GM12878 (cell line): ENCODE data around the gene CAB39L. TPM values are rescaled to one million over a fixed set of nuclear protein-coding genes. Genes with fewer than 3 reads are reported as not detected.

Experiments used
- ATAC-seq: fragments of 200-7000 bp; cut with Tn5 transposase; 3 replicates; pipeline ENCODE4 v1.9.1; 2020; ENCODE audit warnings: mild to moderate bottlenecking, moderate library complexity
- BruUV-seq: library from RNA; stranded (reverse); fragments of 400-500 nt; replicated peaks from 2 replicates; lab custom pipeline; 2021; lab: Mats Ljungman, UMichigan
- CTCF ChIA-PET: fragments of 300-600 bp; sonication (Branson Sonifier 250); formaldehyde crosslinking; extraction: SDS; loops from one replicate; lab custom pipeline; 2021; ENCODE audit warnings: inconsistent platforms; lab: Yijun Ruan, JAX
- POLR2A ChIA-PET: fragments of 350-600 bp; formaldehyde crosslinking; extraction: SDS; loops from one replicate; lab custom pipeline; 2021; ENCODE audit warnings: inconsistent platforms; lab: Charles Lee
- RAD21 ChIA-PET: fragments of 300-600 bp; sonication (Branson Sonifier 250); formaldehyde crosslinking; loops from one replicate; lab custom pipeline; 2023; ENCODE audit warnings: antibody characterized with exemption; ENCODE audit not compliant: unreplicated experiment; lab: Charles Lee
- SMC1A ChIA-PET: fragments of 300-600 bp; sonication (Branson Sonifier 250); formaldehyde crosslinking; loops from one replicate; lab custom pipeline; 2023; ENCODE audit not compliant: unreplicated experiment, uncharacterized antibody; lab: Charles Lee
- DNase-seq: peaks from one replicate; pipeline ENCODE4 v3.0.0-alpha.2; 2011; ENCODE audit warnings: low read depth, low spot score
- FAIRE-seq: peaks from 3 replicates; lab custom pipeline; 2011; peaks lifted over from hg19 to GRCh38; lab: Jason Lieb, UNC
- H2AFZ ChIP-seq: 2 replicates; pipeline ENCODE4 v1.6.0; 2011; ENCODE audit warnings: low read depth, low read length, control low read depth; ENCODE audit not compliant: control insufficient read depth
- H3K27ac ChIP-seq: 2 replicates; pipeline ENCODE4 v1.5.1; 2011; ENCODE audit warnings: control low read depth; ENCODE audit not compliant: control insufficient read depth, insufficient read depth
- H3K27me3 ChIP-seq, 2 experiments: replicated peaks in 1 of 2; 2 replicates each; pipeline versions ENCODE4 v1.6.0 to v1.6.1; 2011; ENCODE audit warnings: low read length in 1 of 2; ENCODE audit not compliant: control insufficient read depth in 2 of 2, insufficient read depth in 2 of 2
- H3K36me3 ChIP-seq, 2 experiments: 2 replicates each; pipeline ENCODE4 v1.5.1; 2011; ENCODE audit warnings: low read length in 1 of 2; ENCODE audit not compliant: control insufficient read depth in 2 of 2, insufficient read depth in 2 of 2
- H3K4me1 ChIP-seq: 2 replicates; pipeline ENCODE4 v1.6.1; 2011; ENCODE audit warnings: mild to moderate bottlenecking, low read length, moderate library complexity, mixed read lengths; ENCODE audit not compliant: control insufficient read depth, insufficient read depth
- H3K4me2 ChIP-seq: 2 replicates; pipeline ENCODE4 v1.6.0; 2011; ENCODE audit warnings: control low read depth; ENCODE audit not compliant: control insufficient read depth, insufficient read depth
- H3K4me3 ChIP-seq: fragments of 200-600 bp; sonication (generic); 2 replicates; pipeline ENCODE4 v1.5.1; 2016
- H3K79me2 ChIP-seq: 2 replicates; pipeline ENCODE4 v1.6.0; 2011; ENCODE audit warnings: low read length; ENCODE audit not compliant: control insufficient read depth, insufficient read depth
- H3K9ac ChIP-seq: 2 replicates; pipeline ENCODE4 v1.8.0; 2011; ENCODE audit warnings: low read length, control low read depth, mixed read lengths; ENCODE audit not compliant: control insufficient read depth, insufficient read depth
- H3K9me3 ChIP-seq: replicated peaks from 3 replicates; pipeline ENCODE4 v1.5.1; 2011; ENCODE audit warnings: mild to moderate bottlenecking, low read length; ENCODE audit not compliant: control insufficient read depth, insufficient read depth
- H4K20me1 ChIP-seq: 2 replicates; pipeline ENCODE4 v1.6.0; 2011; ENCODE audit not compliant: control insufficient read depth, insufficient read depth
- ATF7 ChIP-seq: fragments of 450-650 bp; IDR thresholded peaks from 2 replicates; pipeline ENCODE4 v1.6.1; 2016; ENCODE audit warnings: low read depth, mild to moderate bottlenecking
- CUX1 ChIP-seq: IDR thresholded peaks from 2 replicates; pipeline ENCODE4 v1.6.1; 2012; ENCODE audit warnings: improper control_type of control experiment, low read depth, low read length; ENCODE audit not compliant: insufficient replicate concordance
- EED ChIP-seq: sonication (generic); IDR thresholded peaks from 2 replicates; pipeline ENCODE4 v1.6.1; 2016; ENCODE audit warnings: antibody characterized with exemption, low read depth
- ESRRA ChIP-seq: IDR thresholded peaks from 2 replicates; pipeline ENCODE4 v1.6.1; 2012; ENCODE audit warnings: mild to moderate bottlenecking, low read length, improper control_type of control experiment
- KAT2A ChIP-seq: conservative IDR thresholded peaks from 2 replicates; pipeline ENCODE4 v1.6.1; 2011; ENCODE audit warnings: low read depth, low read length; ENCODE audit not compliant: control insufficient read depth
- NFYB ChIP-seq: IDR thresholded peaks from 2 replicates; pipeline ENCODE4 v1.6.1; 2011; ENCODE audit warnings: low read depth, mild to moderate bottlenecking, low read length, improper control_type of control experiment, moderate library complexity; ENCODE audit not compliant: insufficient read depth
- PKNOX1 ChIP-seq: fragments of 450-650 bp; IDR thresholded peaks from 2 replicates; pipeline ENCODE4 v1.6.1; 2016; ENCODE audit warnings: mild to moderate bottlenecking
- PML ChIP-seq: IDR thresholded peaks from 2 replicates; pipeline ENCODE4 v1.6.1; 2012; ENCODE audit warnings: low read length, inconsistent platforms
- POU2F2 ChIP-seq: IDR thresholded peaks from 3 replicates; pipeline ENCODE4 v1.6.1; 2011; ENCODE audit warnings: low read depth, mild to moderate bottlenecking, low read length, borderline replicate concordance
- ZNF384 ChIP-seq: IDR thresholded peaks from 2 replicates; pipeline ENCODE4 v1.6.1; 2012; ENCODE audit warnings: low read depth, mild to moderate bottlenecking, low read length, improper control_type of control experiment, borderline replicate concordance
- ZNF687 ChIP-seq: fragments of 450-650 bp; IDR thresholded peaks from 2 replicates; pipeline ENCODE4 v1.6.1; 2017; ENCODE audit warnings: mild to moderate bottlenecking, moderate library complexity
- WGBS: methylation state at CpG from one replicate; pipeline ENCODE4 v1.1.6; 2016; ENCODE audit warnings: low lambda C conversion rate; ENCODE audit not compliant: insufficient replicate concordance, insufficient coverage; ENCODE audit errors: missing lambda C conversion rate; 5-methylcytosine and 5-hydroxymethylcytosine counted together
- in situ Hi-C: fragments of 300-500 bp; cut with MboI; formaldehyde crosslinking; loops from 9 replicates; pipeline ENCODE4 v1.14.3; 2018; ENCODE audit warnings: mixed read lengths
- intact Hi-C: fragments of 100-400 bp; cut with micrococcal nuclease; formaldehyde crosslinking; loops from one replicate; pipeline ENCODE4 v1.14.2; 2022; ENCODE audit not compliant: unreplicated experiment
- polyA plus RNA-seq, 11 experiments: library from polyadenylated mRNA; depleted of rRNA in 4 of 11; unstranded in 6 of 11; stranded (reverse) in 5 of 11; fragments of >200 nt; fragmentation: Nextera tagmentation in 4 of 11; fragmentation: Illumina TruSeq in 1 of 11; extraction: Ambion mirVana in 4 of 11; extraction: Trizol in 1 of 11; gene quantifications; 1 replicate in 1 of 11; 2 replicates in 10 of 11; pipeline versions ENCODE4 v1.2.1 to v1.2.3, GENCODE V29; 2011 to 2016; ENCODE audit warnings: inconsistent platforms in 2 of 11, missing spikeins in 2 of 11, low read depth in 1 of 11
- total RNA-seq, 4 experiments: library from RNA; depleted of rRNA in 3 of 4; stranded (reverse); fragments of >200 nt in 3 of 4; fragmentation: Illumina TruSeq in 1 of 4; extraction: Trizol in 1 of 4; gene quantifications; 2 replicates each; pipeline versions ENCODE4 v1.2.1 to v1.2.3, GENCODE V29; 2013 to 2021
- TF ChIP-seq, protein P1 (sequence below): fragments of 450-650 bp; IDR thresholded peaks from 2 replicates; pipeline ENCODE4 v1.6.1; 2014; ENCODE audit warnings: mild to moderate bottlenecking

CAB39L gene
- total and polyA plus RNA-seq, 10 of the 15 experiments (the other 5 are each of a cell fraction or from before 2014, with no cell fraction given): 0.88 to 3.0 (median 1.7) TPM

GRCh38 chr13:49439609-49440008, 4.3 kb downstream of the CAB39L start:
- BruUV-seq: no TSS peak
- Histone ChIP-seq H3K9ac (no peak overlapping the region), H3K4me3 (no peak overlapping the region), H3K27me3 (no peaks in the 10 kb centered on the region), H3K36me3 (no peaks in the 10 kb centered on the region), H3K27ac (no peak overlapping the region), H4K20me1 (no peaks in the 10 kb centered on the region), H3K79me2 (no peaks in the 10 kb centered on the region; the same call in 1 of the 2 replicates), H2AFZ (no peak overlapping the region), H3K4me2 (no peak overlapping the region), H3K9me3 (no peaks in the 10 kb centered on the region), H3K4me1 (peaks cover 5% of the 10 kb centered on the region; the same call in 1 of the 2 replicates)
- 17% methylated on average over 2 of the region's 2 CpGs for WGBS
- ChIA-PET SMC1A (no interaction called here), RAD21 (interaction anchor here (1.3 kb wide), 1 partner anchor 133 kb away, joined by 3 read pairs; no protein-coding TSS in a partner anchor), POLR2A (interaction anchor here (0.7 kb wide), 1 partner anchor 20 kb away, joined by 6 read pairs; no protein-coding TSS in a partner anchor), CTCF (interaction anchor here (1.3 kb wide), 1 partner anchor 53 kb away, joined by 3 read pairs; no protein-coding TSS in a partner anchor)
- in situ Hi-C loops: no loop called here
- TF ChIP-seq PML (no peak), PKNOX1 (peak; percentile 84), ZNF384 (0 out of 2 replicates have a peak, but pooled peaks have one; percentile 32), EED (no peak), CUX1 (no peak), KAT2A (no peak), ESRRA (no peak), NFYB (no peak), ZNF687 (no peak), POU2F2 (peak; percentile 58; the same call in 1 of the 3 replicates), ATF7 (0 out of 2 replicates have a peak, but pooled peaks have one; percentile 33)
- TF ChIP-seq, protein P1, sequence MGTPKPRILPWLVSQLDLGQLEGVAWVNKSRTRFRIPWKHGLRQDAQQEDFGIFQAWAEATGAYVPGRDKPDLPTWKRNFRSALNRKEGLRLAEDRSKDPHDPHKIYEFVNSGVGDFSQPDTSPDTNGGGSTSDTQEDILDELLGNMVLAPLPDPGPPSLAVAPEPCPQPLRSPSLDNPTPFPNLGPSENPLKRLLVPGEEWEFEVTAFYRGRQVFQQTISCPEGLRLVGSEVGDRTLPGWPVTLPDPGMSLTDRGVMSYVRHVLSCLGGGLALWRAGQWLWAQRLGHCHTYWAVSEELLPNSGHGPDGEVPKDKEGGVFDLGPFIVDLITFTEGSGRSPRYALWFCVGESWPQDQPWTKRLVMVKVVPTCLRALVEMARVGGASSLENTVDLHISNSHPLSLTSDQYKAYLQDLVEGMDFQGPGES: no peak
- FAIRE-seq (no peak), DNase-seq (no peak), ATAC-seq (no peak)
- intact Hi-C loops: loop anchor here (10.0 kb wide), 2 partner anchors 245 to 345 kb away; no protein-coding TSS in a partner anchor
